GM19467 (cell line): ENCODE results near the gene SOBP.

Source experiments
- ATAC-seq: cut with Tn5 transposase; IDR thresholded peaks from one replicate; pipeline ENCODE4 v1.9.1; 2021; ENCODE audit warnings: mild to moderate bottlenecking, moderate library complexity; ENCODE audit not compliant: unreplicated experiment

SOBP gene

DNA sequence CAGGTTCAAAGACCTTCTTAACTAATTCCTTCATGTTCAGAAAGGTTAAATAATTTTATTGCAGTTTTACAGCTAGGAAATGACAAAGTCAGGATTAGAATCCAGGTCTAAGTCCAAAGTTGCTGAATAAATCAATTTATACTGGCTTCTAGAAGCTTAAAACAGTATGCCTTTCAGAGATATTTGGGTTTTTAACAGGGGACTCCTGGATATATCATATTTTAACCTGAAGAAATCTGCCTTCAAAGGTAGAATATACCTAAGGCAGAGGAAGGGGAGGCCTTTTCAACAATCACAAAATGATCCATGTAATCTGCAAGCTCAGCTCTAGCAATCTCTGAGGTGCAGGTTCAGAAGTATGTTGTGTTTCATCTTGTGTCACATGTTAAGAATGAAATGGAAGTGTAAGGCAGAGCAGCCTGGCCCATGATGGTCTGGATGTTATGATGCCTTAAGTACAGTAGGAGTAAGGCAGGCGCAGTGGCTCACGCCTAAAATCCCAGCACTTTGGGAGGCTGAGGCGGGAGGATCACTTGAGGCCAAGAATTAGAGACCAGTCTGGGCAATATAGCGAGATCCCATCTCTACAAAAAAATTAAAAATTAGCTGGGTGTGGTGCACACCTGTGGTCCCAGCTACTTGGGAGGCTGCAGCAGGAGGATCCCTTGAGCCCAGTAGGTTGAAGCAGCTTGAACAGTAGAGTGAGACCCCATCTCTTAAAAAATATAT is 123.9 kb downstream of the SOBP start:
- ATAC-seq: no peak

DNA sequence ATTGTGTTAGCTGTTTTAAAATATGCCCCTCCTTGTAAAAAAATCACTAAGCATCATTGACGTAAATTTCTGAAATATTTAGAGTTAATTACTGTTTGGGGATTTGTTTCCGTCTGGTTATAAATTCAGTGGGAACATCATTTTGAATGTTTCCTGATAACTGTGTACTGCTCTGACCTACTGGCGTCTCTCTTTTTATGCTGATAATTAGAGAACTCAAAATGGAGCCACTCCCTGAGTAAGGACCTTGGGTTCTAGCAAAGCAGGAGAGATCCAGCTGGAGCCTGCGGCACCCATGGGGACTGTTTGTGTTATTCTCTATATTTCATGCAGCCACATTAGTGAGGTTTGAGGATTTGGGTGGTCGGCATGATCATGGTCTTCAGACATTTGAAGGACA is 124.9 kb downstream of the SOBP start:
- no peak for ATAC-seq

DNA sequence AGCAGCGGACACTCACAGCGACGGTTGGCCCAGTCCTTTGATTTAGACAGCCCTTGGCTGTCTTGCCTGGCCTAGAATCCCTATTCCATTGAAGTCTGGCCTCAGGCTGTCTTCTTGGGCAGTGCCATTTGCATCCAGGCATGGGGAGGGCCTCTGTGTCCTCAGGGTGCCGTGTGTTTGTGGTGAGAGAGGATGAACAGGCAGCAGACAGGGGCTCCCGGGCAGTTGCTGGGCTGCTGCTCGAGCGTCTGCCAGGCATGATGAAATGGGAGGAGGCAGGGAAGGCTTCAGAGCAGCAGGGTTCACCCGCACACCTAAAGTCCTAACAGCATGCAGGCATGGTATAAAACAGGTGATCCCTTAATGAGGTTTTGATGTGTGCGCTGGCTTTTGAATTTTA is 126.9 kb downstream of the SOBP start:
- ATAC-seq: no peak

DNA sequence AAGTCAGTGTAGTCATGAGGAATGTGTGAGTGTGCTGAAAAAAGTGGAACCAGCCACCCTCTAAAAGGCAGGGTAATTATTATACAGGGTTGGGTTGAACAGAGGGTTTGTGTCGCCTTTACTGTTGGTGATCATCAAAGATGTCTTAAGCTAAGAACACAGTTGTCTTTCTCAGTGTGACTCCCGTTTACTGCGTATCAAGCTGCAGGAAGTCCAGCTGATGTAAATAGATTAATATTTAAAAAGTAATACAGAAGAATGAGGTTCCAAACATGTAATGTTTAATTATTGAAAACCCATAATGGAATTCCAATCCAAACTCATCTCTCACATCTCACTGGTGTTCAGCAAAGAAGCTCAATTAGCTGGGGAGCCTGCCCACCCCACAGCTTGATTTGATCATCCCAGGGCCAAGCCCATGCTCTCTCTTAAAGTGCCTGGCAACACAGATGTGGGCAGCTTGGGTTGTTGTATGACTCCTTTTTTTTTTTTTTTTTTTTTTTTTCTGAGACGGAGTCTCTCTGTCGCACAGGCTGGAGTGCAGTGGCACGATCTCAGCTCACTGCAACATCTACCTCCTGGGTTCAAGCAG is 127.5 kb downstream of the SOBP start:
- ATAC-seq: no peak

DNA sequence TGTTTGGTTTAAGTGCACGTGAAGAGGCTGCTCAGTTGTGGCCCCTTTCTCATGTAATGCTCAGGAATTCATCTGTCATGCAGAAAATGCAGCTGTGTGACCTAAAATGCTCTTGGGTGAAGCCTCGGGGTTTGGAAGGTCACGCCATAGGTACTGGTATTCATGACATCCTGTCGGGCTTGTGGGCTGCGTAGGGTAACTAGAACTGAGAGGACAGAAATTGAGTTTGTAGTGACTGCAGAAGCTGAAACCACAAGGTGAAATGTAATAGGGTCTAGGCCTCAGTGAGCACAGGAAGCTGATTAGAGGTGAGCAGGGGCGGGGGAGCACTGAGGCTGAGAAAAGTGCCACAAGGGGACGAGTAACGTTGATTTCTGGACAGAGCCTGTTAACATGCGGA is 128.8 kb downstream of the SOBP start:
- peak; percentile 97 for ATAC-seq

DNA sequence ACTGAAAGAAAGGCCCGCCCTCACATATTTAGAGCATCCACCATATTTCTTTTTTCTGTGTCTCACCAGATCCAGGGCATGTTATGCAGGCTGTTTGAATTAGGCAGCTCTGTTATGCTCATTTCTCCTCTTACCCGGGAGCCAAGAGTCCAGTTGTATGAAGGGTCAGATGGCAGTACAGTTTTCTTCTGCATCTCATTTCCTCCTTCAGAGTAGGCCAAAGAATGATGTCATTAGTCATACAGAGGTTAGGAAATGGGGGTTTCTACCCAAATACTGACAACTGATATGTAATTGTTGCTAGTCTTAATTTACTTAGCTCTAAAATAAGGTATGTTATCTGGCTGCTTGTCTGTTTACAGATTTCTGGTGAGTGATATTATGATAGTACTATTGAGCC is 130.8 kb downstream of the SOBP start:
- no peak for ATAC-seq

DNA sequence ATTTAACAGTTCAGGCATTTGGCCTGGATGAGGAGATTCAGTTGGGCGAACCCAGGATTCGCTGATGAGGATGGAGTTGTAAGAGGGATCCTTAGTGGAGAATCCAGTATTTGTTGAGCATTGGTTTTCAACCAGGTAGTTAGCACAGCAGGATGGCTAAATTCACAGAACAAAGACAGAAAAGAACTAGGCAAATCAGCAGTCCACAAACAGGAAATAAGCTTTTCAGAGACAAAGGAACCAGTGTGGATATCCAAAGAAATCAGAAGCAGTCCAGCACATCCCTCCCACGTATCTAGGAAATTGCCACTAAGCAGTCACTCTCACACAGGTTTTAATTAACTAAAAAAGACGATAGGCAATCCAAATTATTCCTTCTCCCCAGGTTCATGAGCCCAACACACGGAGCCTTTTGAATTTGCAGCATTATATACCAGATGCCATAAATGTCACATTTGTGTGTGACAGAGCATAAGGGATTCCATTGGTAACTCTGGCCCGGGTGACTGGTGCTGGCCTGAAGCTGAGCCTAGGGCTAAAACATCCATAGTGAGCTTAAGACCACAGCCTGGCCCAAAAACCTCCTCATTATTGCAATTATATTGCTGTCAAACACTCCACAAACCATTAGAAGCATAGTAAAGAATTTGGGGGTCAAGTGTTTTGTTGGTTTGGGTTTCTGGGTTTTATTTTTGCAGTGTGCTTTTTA is 131.5 kb downstream of the SOBP start:
- no peak for ATAC-seq

DNA sequence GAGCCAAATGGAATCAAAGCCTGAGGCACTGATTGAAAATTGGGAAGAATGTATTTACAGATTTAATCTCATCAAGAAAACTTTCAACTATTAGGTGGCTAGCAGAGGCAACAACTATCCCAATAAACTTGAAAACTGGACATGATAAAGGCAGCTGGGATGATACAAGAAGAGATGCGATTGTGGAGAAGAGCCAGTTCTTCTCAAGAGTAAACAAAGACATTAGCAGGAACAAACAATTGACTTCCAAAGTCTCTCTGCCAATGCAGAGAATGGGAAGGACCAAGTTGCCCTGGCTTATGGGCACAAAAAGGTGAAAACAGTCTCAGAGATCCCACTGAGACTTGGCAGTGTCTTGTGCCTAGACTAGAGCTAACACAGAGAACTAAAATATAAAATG is 132.4 kb downstream of the SOBP start:
- no peak for ATAC-seq

DNA sequence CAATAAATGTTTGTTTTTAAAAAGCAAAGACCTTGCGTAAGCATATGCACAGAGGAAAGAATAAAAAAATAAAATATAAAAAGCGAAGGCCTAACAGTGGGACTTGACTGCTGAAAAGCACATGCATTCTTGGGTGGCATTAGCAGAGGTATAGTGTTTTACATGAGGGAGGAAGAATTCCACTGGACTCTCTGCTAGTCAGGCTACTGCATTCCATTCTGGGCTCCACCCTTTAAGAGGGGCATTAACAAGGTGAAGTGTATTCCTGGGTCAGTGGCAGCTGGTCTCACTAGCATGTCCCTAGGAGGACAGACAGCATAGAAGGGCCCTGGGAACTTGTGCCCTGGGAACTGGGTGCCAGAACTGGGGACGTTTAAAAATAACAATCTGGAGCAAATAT is 134.1 kb downstream of the SOBP start:
- ATAC-seq: no peak

DNA sequence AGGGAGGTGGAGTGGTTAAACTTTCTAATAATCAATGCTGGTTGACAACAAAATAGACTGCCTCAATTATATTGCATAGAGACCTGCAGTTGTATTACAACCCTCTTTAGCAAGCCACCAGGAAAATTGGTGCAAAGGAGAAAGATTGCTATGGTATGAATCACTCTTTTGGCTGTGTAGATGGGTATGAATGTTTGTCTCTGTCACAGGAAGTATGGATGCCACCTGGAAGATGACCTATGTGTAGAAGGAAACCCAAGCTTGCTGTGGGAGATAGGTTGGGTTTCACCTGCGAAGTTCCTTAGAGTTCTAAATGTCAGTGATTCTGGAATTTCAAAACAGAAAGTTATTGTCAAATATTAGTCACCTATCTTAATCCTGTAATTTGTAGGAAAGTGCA is 134.6 kb downstream of the SOBP start:
- ATAC-seq: no peak

DNA sequence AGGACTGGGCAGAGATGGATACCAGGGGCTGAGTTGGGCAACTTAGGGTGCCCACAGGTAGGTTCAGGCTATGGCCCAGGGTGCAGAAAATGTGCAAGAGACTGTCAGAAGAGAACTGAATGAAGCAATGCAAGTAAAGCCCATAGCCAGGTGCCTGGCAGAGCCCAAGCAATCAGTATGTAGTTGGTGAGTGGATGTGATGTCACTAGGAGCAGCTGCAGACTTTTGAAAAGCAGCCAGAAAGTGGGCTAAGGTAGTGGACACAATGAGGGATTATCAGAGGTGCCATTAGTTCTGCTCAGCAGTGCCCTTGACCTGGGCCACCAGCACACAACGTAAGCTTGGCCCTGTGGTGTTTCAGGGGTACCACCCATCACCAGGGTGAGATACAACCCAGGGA is 135.3 kb downstream of the SOBP start:
- no peak for ATAC-seq

DNA sequence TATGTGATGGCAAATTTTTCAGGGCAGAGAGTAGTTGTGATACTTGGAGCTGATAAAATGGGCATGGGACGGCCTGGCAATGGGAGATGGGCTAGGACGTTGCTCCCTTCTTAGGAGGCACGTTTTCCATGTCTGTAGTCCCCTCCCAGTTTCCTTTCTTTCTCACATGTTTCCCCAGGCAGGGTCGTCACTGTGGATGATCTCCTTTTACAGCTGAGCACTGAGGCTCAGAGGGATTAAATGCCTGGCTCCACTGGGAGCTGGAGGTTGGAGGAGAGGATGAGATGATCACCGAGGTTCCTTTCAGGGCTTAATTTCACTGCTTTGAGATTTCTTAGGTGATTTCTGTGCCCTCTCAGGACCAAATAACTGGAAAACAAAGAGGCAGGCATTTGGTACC is 136.7 kb downstream of the SOBP start:
- no peak for ATAC-seq

DNA sequence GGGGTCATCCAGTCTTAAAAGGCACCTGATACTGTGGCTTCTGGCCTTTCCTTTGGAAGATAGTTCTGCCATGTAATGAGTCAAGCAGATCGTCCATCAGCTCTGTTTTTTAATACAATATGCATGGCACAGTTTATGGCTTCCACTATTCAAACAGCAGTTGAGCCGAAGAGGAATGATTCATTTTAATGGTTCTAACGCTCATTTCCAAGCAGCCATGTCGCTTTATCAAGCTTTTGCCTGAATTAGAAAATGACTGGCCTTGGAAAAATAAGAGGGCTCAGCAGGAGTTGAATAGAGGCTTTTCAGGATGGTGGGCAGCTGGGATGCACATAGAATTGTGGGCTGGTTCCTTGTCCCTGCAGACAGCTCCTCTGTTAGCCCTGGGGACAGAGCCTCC is 138.1 kb downstream of the SOBP start:
- ATAC-seq: no peak

DNA sequence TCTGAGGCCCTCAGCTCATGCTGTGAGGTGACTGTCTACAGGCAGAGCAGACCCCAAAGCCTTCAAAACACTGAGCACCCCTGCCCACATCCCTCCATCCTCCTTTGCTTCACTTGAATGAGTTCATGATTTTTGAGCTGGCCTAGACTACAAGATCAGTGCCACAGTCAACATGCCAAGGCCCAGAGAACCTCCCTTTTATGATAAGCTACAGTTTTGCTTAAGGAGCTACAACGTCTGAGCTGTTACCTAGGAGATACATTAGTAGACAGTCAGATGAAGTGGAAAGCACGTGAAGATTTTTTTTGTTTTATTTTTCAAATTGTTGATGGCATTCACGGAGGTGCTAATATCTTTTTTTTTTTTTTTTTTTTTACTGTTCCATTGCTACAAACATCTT is 139.0 kb downstream of the SOBP start:
- ATAC-seq: no peak

DNA sequence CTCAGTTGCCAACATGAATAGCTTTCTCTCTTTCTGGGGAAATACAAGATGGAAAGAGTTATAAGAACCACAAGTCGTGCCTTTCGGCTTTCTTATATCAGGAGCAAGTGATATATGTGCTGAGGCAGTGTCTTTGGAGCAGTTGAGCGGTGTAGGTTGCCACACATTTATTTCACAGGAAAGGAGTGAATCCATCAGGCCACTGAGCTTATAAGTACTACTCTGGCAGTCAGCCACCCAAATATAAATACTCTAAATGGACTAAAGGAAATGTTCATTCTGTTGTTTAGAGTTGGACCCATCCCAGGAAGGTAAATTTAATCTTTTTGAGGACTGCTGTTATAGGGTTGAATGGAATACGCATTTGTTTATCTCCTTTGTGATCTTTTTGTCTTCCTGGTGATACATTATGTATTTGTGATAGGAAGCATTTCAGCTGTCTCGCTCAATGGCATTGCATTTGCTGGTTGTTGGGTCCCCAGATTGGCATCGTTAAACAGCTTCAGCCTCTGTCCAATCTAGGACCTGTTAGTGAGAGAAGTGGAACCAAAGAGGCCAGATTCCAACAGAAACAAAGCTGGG is 139.7 kb downstream of the SOBP start:
- no peak for ATAC-seq

DNA sequence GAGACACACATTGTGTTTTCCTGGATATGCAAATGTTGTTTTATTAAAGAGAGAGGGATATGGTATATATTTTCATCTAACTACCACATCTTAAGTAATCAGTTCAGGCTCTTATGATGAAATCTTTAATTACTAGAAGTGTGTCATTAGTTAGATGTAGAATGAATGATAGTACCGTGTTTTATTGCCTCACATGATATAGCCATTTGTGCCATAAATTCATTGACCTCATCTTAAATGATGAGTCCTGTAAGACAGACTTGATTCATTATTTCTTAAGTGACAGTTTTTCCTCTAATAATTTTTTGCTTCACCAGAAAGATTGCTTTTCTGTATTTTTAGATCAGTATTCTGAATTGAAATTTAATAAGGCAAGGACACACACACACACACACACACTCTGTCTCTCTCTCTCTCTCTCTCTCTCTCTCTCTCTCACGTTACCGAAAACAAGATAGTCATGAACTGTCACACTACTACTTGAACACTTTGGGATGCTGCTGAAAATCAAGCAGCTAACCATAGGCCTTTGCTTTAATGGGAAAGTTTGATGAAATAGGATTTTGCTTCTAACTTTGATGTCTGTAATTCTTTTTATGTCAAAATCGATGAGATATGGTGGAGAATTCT is 140.5 kb downstream of the SOBP start:
- ATAC-seq: no peak

DNA sequence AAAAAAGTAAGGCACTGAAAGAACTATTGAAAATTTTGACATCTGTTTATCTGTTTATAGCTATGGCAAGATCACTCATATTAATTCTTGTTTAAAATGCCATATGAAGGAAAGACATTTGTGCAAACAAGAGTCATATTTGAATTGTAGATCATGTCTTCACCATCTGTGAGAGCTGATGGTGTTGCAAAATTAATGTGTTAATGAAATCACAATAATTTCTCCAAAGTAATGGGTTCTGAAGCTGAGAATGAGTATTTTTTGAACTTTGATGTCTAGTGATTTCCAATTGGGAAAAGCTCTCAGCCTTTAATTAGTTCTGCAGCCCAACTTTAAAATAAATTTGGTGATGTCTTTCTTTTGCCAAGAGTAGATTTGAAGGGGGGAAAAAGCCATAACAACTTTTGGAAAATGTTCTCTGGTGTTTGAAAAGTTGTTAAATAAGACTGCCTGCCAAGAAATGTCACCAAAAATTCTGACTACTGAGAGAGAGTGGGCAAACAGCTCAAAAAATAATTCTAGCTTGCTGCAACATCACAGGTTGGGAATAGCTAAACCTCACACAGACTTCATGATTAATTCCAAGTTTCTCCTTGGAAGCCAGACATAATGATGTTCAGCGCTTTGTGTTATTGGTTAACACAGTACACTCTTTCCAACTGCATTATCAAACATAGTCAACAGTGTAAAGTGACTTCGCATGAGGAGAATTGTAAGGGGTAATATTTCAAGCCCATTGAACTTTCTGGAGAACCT is 142.6 kb downstream of the SOBP start:
- no peak for ATAC-seq

DNA sequence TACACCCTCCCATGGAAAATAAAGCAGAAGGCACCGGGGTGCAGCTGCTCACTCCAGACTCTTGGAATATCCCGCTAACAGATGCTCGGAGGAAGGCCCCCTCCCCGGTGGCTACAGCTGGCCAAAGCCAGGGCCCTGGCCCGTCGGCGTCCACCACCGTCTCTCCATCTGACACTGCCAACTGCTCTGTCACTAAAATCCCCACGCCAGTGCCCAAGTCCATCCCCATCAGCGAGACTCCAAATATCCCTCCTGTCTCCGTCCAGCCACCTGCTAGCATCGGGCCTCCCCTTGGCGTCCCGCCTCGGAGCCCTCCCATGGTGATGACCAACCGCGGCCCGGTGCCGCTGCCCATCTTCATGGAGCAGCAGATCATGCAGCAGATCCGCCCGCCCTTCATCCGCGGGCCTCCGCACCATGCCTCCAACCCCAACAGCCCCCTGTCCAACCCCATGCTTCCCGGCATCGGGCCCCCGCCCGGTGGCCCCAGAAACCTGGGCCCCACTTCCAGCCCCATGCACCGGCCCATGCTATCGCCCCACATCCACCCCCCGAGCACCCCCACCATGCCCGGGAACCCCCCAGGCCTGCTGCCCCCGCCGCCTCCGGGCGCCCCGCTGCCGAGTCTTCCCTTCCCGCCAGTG is 143.9 kb downstream of the SOBP start:
- ATAC-seq: no peak

DNA sequence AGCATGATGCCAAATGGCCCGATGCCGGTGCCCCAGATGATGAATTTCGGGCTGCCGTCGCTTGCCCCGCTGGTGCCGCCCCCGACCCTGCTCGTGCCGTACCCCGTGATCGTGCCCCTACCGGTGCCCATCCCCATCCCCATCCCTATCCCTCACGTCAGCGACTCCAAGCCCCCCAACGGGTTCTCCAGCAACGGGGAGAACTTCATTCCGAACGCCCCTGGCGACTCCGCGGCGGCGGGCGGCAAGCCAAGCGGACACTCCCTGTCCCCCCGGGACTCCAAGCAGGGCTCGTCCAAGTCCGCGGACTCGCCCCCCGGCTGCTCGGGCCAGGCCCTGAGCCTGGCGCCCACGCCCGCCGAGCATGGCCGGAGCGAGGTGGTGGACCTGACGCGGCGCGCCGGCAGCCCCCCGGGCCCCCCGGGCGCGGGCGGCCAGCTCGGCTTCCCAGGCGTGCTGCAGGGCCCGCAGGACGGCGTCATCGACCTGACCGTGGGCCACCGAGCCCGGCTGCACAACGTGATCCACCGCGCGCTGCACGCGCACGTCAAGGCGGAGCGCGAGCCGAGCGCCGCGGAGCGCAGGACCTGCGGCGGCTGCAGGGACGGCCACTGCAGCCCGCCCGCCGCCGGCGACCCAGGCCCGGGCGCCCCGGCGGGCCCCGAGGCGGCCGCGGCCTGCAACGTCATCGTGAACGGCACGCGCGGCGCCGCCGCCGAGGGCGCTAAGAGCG is 144.6 kb downstream of the SOBP start:
- no peak for ATAC-seq

DNA sequence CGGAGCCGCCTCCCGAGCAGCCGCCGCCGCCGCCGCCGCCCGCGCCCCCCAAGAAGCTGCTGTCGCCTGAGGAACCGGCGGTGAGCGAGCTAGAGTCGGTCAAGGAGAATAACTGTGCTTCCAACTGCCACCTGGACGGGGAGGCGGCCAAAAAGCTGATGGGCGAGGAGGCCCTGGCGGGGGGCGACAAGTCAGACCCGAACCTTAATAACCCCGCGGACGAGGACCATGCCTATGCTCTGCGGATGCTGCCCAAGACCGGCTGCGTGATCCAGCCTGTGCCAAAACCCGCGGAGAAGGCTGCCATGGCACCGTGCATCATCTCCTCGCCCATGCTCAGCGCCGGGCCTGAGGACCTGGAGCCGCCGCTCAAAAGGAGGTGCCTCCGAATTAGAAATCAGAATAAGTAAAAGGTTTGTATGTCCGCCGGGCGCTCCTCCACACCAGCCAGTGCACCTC is 145.2 kb downstream of the SOBP start:
- no peak for ATAC-seq
